IPS-NIHi11 (cell line): Measurements from ENCODE around the gene PSMC3IP.
"Not testable (repeated sequence)": the region's sequence is repeated elsewhere in the genome, so short reads cannot be mapped to it uniquely, and the experiment has no call there.

Source experiments
- DNase-seq: peaks from one replicate; pipeline ENCODE4 v3.0.0; 2012; ENCODE audit warnings: mixed read lengths, low spot score

Gene PSMC3IP

GRCh38 chr17:42560246-42560645 is 17.3 kb downstream of the PSMC3IP start:
- DNase-seq = no peak

- no peak for DNase-seq
These were observed 18.5 kb downstream of the PSMC3IP start for GRCh38 chr17:42559075-42559474.

GRCh38 chr17:42555961-42556617 is 21.4 kb downstream of the PSMC3IP start:
- DNase-seq = not testable (repeated sequence)

- no peak for DNase-seq
These were observed 22.4 kb downstream of the PSMC3IP start for GRCh38 chr17:42555122-42555622.

GRCh38 chr17:42554250-42555121 is 23.0 kb downstream of the PSMC3IP start:
- DNase-seq = peak; percentile 92

- DNase-seq = no peak
These were observed 23.7 kb downstream of the PSMC3IP start for GRCh38 chr17:42553866-42554249.

GRCh38 chr17:42553161-42553818 is 24.2 kb downstream of the PSMC3IP start:
- no peak for DNase-seq

- not testable (repeated sequence) for DNase-seq
These were observed 24.8 kb downstream of the PSMC3IP start, which contains the start of gene HSD17B1 for GRCh38 chr17:42552736-42553135. Gene HSD17B1 (plus strand): TSS chr17:42552923. CDS start chr17:42552934, 11 bp downstream.

- no peak for DNase-seq
These were observed 28.4 kb downstream of the PSMC3IP start for GRCh38 chr17:42548993-42549755.

- DNase-seq = peak; percentile 93
These were observed 29.3 kb downstream of the PSMC3IP start for GRCh38 chr17:42548070-42548837.

- no peak for DNase-seq
These were observed 29.8 kb downstream of the PSMC3IP start for GRCh38 chr17:42547698-42548069.

- no peak for DNase-seq
These were observed 30.5 kb downstream of the PSMC3IP start for GRCh38 chr17:42547001-42547461.

GRCh38 chr17:42545755-42546505 is 31.6 kb downstream of the PSMC3IP start:
- not testable (repeated sequence) for DNase-seq

- DNase-seq = no peak
These were observed 32.6 kb downstream of the PSMC3IP start for GRCh38 chr17:42544874-42545283.

- DNase-seq = no peak
These were observed 34.1 kb downstream of the PSMC3IP start for GRCh38 chr17:42543190-42544079.

- DNase-seq = no peak
These were observed 36.3 kb downstream of the PSMC3IP start for GRCh38 chr17:42541041-42541833.

GRCh38 chr17:42540558-42540957 is 37.0 kb downstream of the PSMC3IP start:
- not testable (repeated sequence) for DNase-seq

GRCh38 chr17:42538482-42538881 is 39.0 kb downstream of the PSMC3IP start:
- DNase-seq = no peak
